Small intestine (tissue), 7 donors: ENCODE data around the gene PLEKHH3. TPM values are rescaled to one million over a fixed set of nuclear protein-coding genes. Genes with fewer than 3 reads are reported as not detected.
"Not testable (repeated sequence)": the region's sequence is repeated elsewhere in the genome, so short reads cannot be mapped to it uniquely, and the experiment has no call there.

Experiments
- DNase-seq, 2 donors: peaks; one replicate each; pipeline versions ENCODE4 v3.0.0 to v3.0.0-alpha.2; 2013
- FAIRE-seq: peaks from 2 replicates; lab custom pipeline; 2012; peaks lifted over from hg19 to GRCh38; lab: Jason Lieb, UNC
- H3K27ac ChIP-seq, 3 donors: one replicate each; pipeline ENCODE4 v1.5.1; 2013; ENCODE audit warnings: low read length in 2 of 3, mild to moderate bottlenecking in 2 of 3, control low read depth in 1 of 3, inconsistent platforms in 1 of 3, low read depth in 1 of 3, moderate library complexity in 1 of 3
- H3K27me3 ChIP-seq, 3 donors: one replicate each; pipeline ENCODE4 v1.6.1; 2013; ENCODE audit warnings: low read length in 3 of 3, inconsistent platforms in 1 of 3; ENCODE audit not compliant: control insufficient read depth in 3 of 3, insufficient read depth in 3 of 3
- H3K36me3 ChIP-seq, 3 donors: one replicate each; pipeline ENCODE4 v1.6.1; 2013; ENCODE audit warnings: low read length in 3 of 3, inconsistent platforms in 1 of 3, low read depth in 1 of 3, mild to moderate bottlenecking in 1 of 3, moderate library complexity in 1 of 3; ENCODE audit not compliant: control insufficient read depth in 3 of 3, insufficient read depth in 2 of 3
- H3K4me1 ChIP-seq, 3 donors: one replicate each; pipeline ENCODE4 v1.6.1; 2013; ENCODE audit warnings: low read length in 2 of 3, inconsistent platforms in 1 of 3, low read depth in 1 of 3, mild to moderate bottlenecking in 1 of 3, moderate library complexity in 1 of 3; ENCODE audit not compliant: control insufficient read depth in 3 of 3, insufficient read depth in 2 of 3
- H3K4me3 ChIP-seq, 3 donors: one replicate each; pipeline ENCODE4 v1.5.1; 2013; ENCODE audit warnings: low read length in 3 of 3, control low read depth in 1 of 3, inconsistent platforms in 1 of 3, low read depth in 1 of 3, mild to moderate bottlenecking in 1 of 3, moderate library complexity in 1 of 3
- H3K9me3 ChIP-seq, 2 donors: one replicate each; pipeline ENCODE4 v1.6.1; 2013; ENCODE audit warnings: low read depth in 1 of 2, low read length in 1 of 2; ENCODE audit not compliant: control insufficient read depth in 2 of 2, insufficient read depth in 1 of 2
- WGBS, 3 donors: extraction: QIAGEN DNeasy Blood & Tissue Kit; methylation state at CpG; one replicate each; pipeline ENCODE4 v1.1.7; 2013; 5-methylcytosine and 5-hydroxymethylcytosine counted together
- polyA plus RNA-seq, 4 donors: library from polyadenylated mRNA; stranded (reverse) in 3 of 4; unstranded in 1 of 4; fragments of 200-250 nt in 3 of 4; fragments of 120-200 nt in 1 of 4; gene quantifications; one replicate each; pipeline versions ENCODE4 v1.2.1 to v1.2.3, GENCODE V29; 2013
- donor health status: healthy with polysubstance abuse.
- donor health status: control.
- donor health status: control.
- donor health status: Bipolar disorder and iron deficiency.
- donor health status: healthy.

PLEKHH3 gene
- polyA plus RNA-seq, 4 donors = 2.2 to 13.4 (median 9.0) TPM

DNA sequence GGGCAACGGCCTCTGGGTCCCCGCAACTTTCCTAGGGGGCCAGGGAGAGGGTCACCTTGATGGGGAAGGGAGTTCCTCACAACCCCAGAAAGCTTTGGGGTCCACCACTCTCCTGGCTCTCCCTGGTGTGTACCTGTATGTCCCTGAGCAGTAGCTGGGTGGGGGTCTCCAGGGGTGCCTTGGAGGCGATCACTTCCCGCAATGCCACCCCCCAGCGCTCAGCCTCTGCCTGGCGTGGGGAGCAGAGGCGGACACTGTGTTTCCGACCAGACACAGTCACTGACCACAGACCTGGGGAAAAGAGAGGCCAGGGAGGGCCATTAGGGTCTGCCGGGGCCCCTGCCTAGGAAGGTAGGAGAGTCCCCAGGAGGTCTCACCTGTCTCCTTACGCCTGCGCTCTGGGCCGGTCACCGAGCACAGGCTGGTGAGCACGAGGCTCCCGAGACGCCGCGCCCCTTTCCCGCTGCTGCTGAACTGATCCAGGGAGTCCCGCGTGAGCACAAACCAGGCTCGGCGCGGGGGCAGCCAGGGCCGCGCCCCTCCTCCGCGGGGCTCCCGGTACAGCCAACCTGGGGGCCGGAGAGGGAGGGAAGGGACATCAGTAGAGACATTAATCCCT, 3.4 kb downstream of the PLEKHH3 start:
- Histone ChIP-seq H3K9me3 (no peaks in the 10 kb centered on the region), H3K27me3 (peaks cover 0 to 73% (median 2%) of the 10 kb centered on the region in 3 donors), H3K27ac (no peak overlapping the region), H3K4me1 (peaks cover 2 to 43% (median 9%) of the 10 kb centered on the region in 3 donors), H3K36me3 (peaks cover 0 to 49% (median 3%) of the 10 kb centered on the region in 3 donors), H3K4me3 (no peak overlapping the region)
- DNase-seq (no peak), FAIRE-seq (no peak)
- 47 to 59% (median 55%) methylated on average over 22 to 30 of the region's 30 CpGs for WGBS, 3 donors

DNA sequence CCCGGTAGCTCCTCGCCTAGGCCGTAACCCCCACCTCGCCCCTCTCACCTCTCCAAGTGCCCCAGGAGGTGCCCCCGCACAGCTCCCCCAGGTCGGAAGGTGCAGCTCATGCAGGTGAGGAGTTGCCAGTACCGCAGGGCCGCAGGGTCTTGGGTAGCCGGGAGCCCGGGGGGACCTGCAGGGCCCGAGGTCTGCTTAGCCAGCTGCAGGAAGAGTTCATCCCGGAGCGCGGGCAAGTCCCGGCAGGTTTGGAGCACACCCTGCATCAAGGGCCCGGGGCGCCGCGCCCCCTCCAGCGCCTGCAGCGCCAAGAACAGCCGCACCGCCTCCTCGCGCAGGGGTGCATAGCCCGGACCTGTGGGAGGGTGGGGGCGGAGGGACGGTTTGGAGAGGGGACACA, 4.8 kb downstream of the PLEKHH3 start:
- peaks cover 0 to 61% (median 3%) of the 10 kb centered on the region in 3 donors for H3K36me3 ChIP-seq
- H3K9me3 ChIP-seq = no peaks in the 10 kb centered on the region
- FAIRE-seq = no peak
- H3K27me3 ChIP-seq = peaks cover 0 to 73% (median 2%) of the 10 kb centered on the region in 3 donors
- WGBS, 3 donors = 81 to 85% (median 83%) methylated on average over 25 to 28 of the region's 28 CpGs
- DNase-seq = no peak
- H3K4me3 ChIP-seq = no peak overlapping the region
- no peak overlapping the region for H3K27ac ChIP-seq
- peaks cover 0 to 43% (median 10%) of the 10 kb centered on the region in 3 donors for H3K4me1 ChIP-seq

DNA sequence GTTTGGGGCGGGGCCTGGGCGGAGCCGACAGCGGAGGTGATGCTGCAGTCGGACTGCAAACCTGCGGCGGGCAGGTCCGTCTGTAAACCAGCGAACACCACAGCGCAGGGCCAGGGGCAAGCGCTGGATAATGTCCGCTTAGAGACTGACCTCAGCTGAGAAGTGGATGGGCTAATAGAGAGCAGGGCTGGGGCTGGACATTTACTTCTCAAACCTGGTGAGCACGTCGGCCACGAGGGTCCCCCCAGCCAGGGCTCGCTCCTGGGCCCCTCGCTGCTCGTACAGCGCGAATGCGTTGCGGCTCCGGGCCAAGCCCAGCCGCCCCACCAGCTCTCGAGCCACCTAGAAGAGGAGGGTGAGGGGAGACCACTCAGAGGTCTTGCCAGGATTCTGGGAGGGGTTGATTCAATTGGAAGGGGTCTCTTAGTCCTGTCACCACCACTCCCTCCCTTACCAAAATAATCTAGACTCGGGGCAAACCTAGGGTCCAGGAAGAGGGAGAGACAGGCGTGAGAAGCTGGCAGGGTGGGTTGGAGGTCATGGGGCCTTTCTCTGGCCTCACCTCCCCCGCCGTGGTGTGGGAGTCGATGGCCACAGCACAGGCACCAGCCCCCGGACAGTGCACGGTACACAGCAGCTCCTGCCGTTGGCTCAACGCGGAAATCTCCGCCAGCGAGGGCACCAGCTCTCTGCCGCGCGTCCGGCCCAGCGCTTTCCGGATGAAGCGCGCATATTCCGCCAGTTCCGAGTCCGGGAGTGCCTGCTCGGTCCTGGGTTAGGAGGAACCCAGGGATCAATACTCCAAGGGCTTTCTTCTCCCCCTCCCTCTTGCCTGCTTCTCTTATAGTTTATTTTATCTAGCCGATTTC, 5.8 kb downstream of the PLEKHH3 start:
- Histone ChIP-seq H3K27me3 (peaks cover 0 to 67% (median 2%) of the 10 kb centered on the region in 3 donors), H3K27ac (no peak overlapping the region), H3K4me3 (peak overlapping the region in 1 of 3 donors; percentile 35), H3K4me1 (peaks cover 0 to 37% (median 10%) of the 10 kb centered on the region in 3 donors), H3K9me3 (no peaks in the 10 kb centered on the region), H3K36me3 (peaks cover 0 to 71% (median 3%) of the 10 kb centered on the region in 3 donors)
- FAIRE-seq (no peak), DNase-seq (no peak)
- 46 to 60% (median 52%) methylated on average over 49 to 50 of the region's 50 CpGs for WGBS, 3 donors

DNA sequence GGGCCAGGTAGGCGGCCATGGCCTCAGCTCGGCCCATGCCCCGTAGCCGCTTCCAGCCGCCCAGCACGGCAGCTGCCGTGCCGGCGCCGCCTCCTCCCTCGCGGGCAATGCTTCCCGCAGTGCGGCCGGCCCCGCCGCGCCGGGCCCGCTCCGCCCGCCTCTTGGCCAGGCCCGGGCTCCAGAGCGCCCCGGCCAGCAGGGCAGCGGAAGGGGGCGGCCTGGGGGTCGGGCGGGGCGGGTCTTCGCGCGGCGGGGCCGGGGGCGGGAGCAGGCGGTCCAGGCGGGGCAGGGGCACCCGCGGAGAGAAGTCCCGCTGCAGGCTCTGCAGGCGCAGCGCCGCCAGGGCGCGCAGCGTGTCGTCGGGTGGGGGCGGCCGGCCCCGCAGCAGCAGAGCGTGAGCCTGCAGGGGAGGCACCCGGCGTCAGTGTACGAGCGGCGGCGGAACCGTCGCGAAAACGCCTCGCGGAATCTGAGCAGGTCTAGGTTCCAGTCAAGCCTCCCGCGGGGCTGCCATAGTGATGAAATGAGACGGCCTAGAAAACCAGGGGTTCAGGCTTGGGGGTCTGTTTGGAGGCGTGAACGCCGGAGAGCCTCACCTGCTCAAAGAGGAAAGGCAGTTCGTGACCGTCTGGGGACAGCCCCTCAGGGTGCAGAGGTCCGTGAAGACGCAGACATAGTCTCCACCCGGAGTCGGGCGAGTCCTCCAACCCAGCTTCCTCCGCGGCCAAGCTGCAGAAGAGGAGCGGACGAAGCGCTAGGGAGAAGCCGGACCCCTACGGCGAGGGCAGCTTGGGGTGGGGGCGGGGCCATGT, 6.6 kb downstream of the PLEKHH3 start:
- FAIRE-seq = no peak
- Histone ChIP-seq H3K27me3 (peaks cover 0 to 58% (median 2%) of the 10 kb centered on the region in 3 donors), H3K4me1 (peaks cover 0 to 30% (median 7%) of the 10 kb centered on the region in 3 donors), H3K9me3 (no peaks in the 10 kb centered on the region), H3K27ac (peak overlapping the region in 1 of 3 donors; percentile 17), H3K36me3 (peaks cover 0 to 80% (median 3%) of the 10 kb centered on the region in 3 donors), H3K4me3 (peak overlapping the region in 2 of 3 donors; percentile 24 to 35)
- 15 to 32% (median 17%) methylated on average over 46 to 87 of the region's 87 CpGs for WGBS, 3 donors
- peak in 1 of 2 donors; percentile 61 for DNase-seq

DNA sequence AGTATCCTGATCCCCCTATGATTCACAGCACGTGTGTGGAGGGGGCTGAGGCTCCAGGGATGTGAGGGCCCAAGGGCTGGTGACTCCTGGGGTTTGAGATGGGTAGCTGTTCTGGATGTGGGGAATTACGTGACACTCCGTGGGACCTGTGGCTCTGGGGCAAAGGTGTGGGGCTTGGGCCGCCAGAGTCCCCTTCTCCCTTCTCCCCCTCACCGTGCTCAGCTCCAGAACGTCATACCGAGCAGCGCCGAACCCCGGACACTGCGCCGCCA, 7.2 kb downstream of the PLEKHH3 start:
- no peak overlapping the region for H3K27ac ChIP-seq
- no peak for DNase-seq
- FAIRE-seq = no peak
- H3K4me1 ChIP-seq = peaks cover 0 to 25% (median 7%) of the 10 kb centered on the region in 3 donors
- peaks cover 0 to 53% (median 2%) of the 10 kb centered on the region in 3 donors for H3K27me3 ChIP-seq
- WGBS, 3 donors = 36 to 62% (median 38%) methylated on average over 5 to 12 of the region's 12 CpGs
- H3K4me3 ChIP-seq = peak overlapping the region in 1 of 3 donors; percentile 35
- no peaks in the 10 kb centered on the region for H3K9me3 ChIP-seq
- H3K36me3 ChIP-seq = peaks cover 0 to 80% (median 3%) of the 10 kb centered on the region in 3 donors

DNA sequence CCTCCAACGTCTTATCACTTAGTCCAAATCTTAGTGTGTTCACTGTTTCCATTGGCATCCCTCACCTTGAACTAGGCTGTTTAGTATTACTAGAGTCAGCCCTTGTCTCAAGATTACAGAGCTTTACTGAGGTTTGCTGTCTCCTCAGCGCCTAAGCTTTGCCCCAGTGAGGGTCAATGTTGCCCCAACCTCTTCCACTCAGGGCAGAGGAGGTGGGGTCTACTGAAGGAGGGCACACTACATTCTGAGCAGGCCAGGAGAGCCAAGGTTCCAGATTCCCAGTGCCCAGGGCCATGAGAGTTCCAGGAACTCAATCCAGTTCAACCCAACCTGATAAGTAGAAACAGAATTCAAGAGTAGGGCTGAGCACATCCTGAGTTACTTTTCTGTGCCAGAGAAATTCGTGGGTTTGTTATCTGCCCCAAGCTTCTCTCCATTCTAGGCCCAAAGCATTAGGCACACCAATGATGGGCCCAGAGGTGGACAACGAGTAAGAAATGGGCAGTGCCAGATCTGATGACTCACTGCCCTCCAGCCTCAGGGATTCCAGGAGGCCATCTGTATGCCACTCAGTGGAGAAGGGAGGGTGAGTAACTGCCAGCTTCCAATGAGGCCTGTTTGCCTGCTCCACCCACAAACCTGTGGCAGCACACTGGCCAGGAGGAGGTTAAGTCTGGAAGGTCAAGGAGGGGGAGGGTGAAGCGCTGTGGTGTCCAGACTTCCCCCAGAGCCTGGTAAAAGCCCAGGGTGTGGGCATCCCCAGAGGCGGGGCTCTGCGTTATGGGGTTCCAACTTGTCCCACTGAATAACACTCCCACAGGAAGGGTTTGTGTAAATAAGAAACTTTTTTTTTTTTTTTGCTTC, 9.5 kb downstream of the PLEKHH3 start:
- DNase-seq = peak in 1 of 2 donors; percentile 48
- Histone ChIP-seq H3K4me3 (no peak overlapping the region), H3K27ac (peak overlapping the region in 1 of 3 donors; percentile 36), H3K27me3 (peaks cover 0 to 30% (median 2%) of the 10 kb centered on the region in 3 donors), H3K4me1 (peaks cover 0 to 16% (median 3%) of the 10 kb centered on the region in 3 donors), H3K9me3 (no peaks in the 10 kb centered on the region), H3K36me3 (peaks cover 0 to 70% (median 0%) of the 10 kb centered on the region in 3 donors)
- no peak for FAIRE-seq
- WGBS, 3 donors = 51 to 66% (median 60%) methylated on average over 7 of the region's 7 CpGs

DNA sequence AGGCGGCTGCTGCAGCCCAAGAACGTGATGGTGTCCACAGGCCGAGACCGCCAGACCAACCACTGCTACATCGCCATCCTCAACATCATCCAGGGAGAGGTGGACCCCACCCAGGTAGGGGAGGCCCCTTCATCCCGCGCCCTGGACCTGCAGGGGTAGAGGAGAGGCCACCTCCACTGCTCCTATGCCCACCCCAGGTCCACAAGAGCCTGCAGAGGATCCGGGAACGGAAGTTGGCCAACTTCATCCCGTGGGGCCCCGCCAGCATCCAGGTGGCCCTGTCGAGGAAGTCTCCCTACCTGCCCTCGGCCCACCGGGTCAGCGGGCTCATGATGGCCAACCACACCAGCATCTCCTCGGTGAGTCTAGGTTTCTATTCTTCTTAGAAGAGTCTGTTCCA, 10.7 kb downstream of the PLEKHH3 start:
- H3K4me3 ChIP-seq, H3K9me3 ChIP-seq, FAIRE-seq, DNase-seq, H3K27ac ChIP-seq: not testable (repeated sequence)
- Histone ChIP-seq H3K4me1 (peaks cover 0 to 16% (median 3%) of the 10 kb centered on the region in 3 donors), H3K36me3 (peaks cover 0 to 63% (median 0%) of the 10 kb centered on the region in 3 donors), H3K27me3 (peaks cover 0 to 18% (median 2%) of the 10 kb centered on the region in 3 donors)
- 85 to 91% (median 90%) methylated on average over 11 to 14 of the region's 16 CpGs for WGBS, 3 donors
